H9 (cell line): ENCODE measurements around the gene TMEM222. TPM values are rescaled to one million over a fixed set of nuclear protein-coding genes. Genes with fewer than 3 reads are reported as not detected.

ENCODE experiments used
- DNase-seq: peaks from one replicate; pipeline ENCODE4 v3.0.0-alpha.2; 2017
- H2AFZ ChIP-seq: one replicate; pipeline ENCODE4 v1.6.1; 2013; ENCODE audit warnings: mild to moderate bottlenecking, low read length, control low read depth, moderate library complexity
- H2AK5ac ChIP-seq: 2 replicates; pipeline ENCODE4 v1.6.1; 2013; ENCODE audit warnings: low read length, control low read depth, mixed read lengths; ENCODE audit not compliant: insufficient read length
- H2BK120ac ChIP-seq: one replicate; pipeline ENCODE4 v1.6.1; 2013; ENCODE audit warnings: low read depth, mild to moderate bottlenecking, low read length, control low read depth, inconsistent platforms; ENCODE audit not compliant: poor library complexity, severe bottlenecking
- H2BK12ac ChIP-seq: 2 replicates; pipeline ENCODE4 v1.6.1; 2013; ENCODE audit warnings: low read length, control low read depth, mixed read lengths, low read depth; ENCODE audit not compliant: insufficient read length
- H2BK15ac ChIP-seq: 2 replicates; pipeline ENCODE4 v1.6.1; 2013; ENCODE audit warnings: low read depth, low read length, control low read depth
- H2BK20ac ChIP-seq: one replicate; pipeline ENCODE4 v1.6.1; 2013; ENCODE audit warnings: low read depth, mild to moderate bottlenecking, low read length, control low read depth, inconsistent platforms; ENCODE audit not compliant: poor library complexity, severe bottlenecking
- H2BK5ac ChIP-seq: 2 replicates; pipeline ENCODE4 v1.6.1; 2013; ENCODE audit warnings: low read length, control low read depth, mixed read lengths; ENCODE audit not compliant: insufficient read length
- H3K14ac ChIP-seq: 2 replicates; pipeline ENCODE4 v1.6.1; 2013; ENCODE audit warnings: low read length, control low read depth; ENCODE audit not compliant: insufficient read depth
- H3K18ac ChIP-seq: 2 replicates; pipeline ENCODE4 v1.6.1; 2013; ENCODE audit warnings: low read depth, mild to moderate bottlenecking, mixed read lengths, low read length, control low read depth; ENCODE audit not compliant: insufficient read length
- H3K23ac ChIP-seq: 2 replicates; pipeline ENCODE4 v1.6.1; 2013; ENCODE audit warnings: low read length, control low read depth, mixed read lengths, low read depth; ENCODE audit not compliant: insufficient read length
- H3K23me2 ChIP-seq: 2 replicates; pipeline ENCODE4 v1.6.1; 2013; ENCODE audit warnings: low read depth, mild to moderate bottlenecking, mixed read lengths, low read length, control low read depth; ENCODE audit not compliant: insufficient read length, poor library complexity, severe bottlenecking
- H3K27ac ChIP-seq: 2 replicates; pipeline ENCODE4 v1.5.1; 2013; ENCODE audit warnings: low read length, control low read depth, mixed read lengths, low read depth; ENCODE audit not compliant: insufficient read length
- H3K27me3 ChIP-seq: 2 replicates; pipeline ENCODE4 v1.6.1; 2013; ENCODE audit warnings: low read length, control low read depth, inconsistent platforms; ENCODE audit not compliant: insufficient read depth
- H3K4ac ChIP-seq: 2 replicates; pipeline ENCODE4 v1.6.1; 2013; ENCODE audit warnings: low read depth, mild to moderate bottlenecking, control low read depth, inconsistent platforms, low read length, moderate library complexity
- H3K4me1 ChIP-seq: 2 replicates; pipeline ENCODE4 v1.6.1; 2013; ENCODE audit warnings: low read length, control low read depth, inconsistent platforms; ENCODE audit not compliant: insufficient read depth
- H3K4me2 ChIP-seq: 2 replicates; pipeline ENCODE4 v1.6.1; 2013; ENCODE audit warnings: low read length, control low read depth, mixed read lengths; ENCODE audit not compliant: insufficient read length, insufficient read depth
- H3K56ac ChIP-seq: 2 replicates; pipeline ENCODE4 v1.6.1; 2013; ENCODE audit warnings: low read depth, mild to moderate bottlenecking, mixed read lengths, low read length, control low read depth; ENCODE audit not compliant: insufficient read length
- H3K79me1 ChIP-seq: 2 replicates; pipeline ENCODE4 v1.6.1; 2013; ENCODE audit warnings: low read depth, mild to moderate bottlenecking, moderate library complexity, low read length, control low read depth, inconsistent platforms; ENCODE audit not compliant: insufficient read depth, poor library complexity, severe bottlenecking
- H3K79me2 ChIP-seq: 2 replicates; pipeline ENCODE4 v1.6.1; 2013; ENCODE audit warnings: low read length, control low read depth, inconsistent platforms; ENCODE audit not compliant: insufficient read depth
- H3K9ac ChIP-seq: 2 replicates; pipeline ENCODE4 v1.6.1; 2013; ENCODE audit warnings: low read length, control low read depth, mixed read lengths; ENCODE audit not compliant: insufficient read length; ENCODE audit errors: extremely low read depth
- H3K9me3 ChIP-seq: one replicate; pipeline ENCODE4 v1.6.1; 2013; ENCODE audit warnings: low read depth, low read length, inconsistent platforms; ENCODE audit not compliant: control insufficient read depth
- H3T11ph ChIP-seq: one replicate; pipeline ENCODE4 v1.6.1; 2013; ENCODE audit warnings: mild to moderate bottlenecking, low read length, control low read depth, inconsistent platforms
- H4K20me1 ChIP-seq: one replicate; pipeline ENCODE4 v1.6.1; 2013; ENCODE audit not compliant: control insufficient read depth, insufficient read length, insufficient read depth
- H4K5ac ChIP-seq: 2 replicates; pipeline ENCODE4 v1.6.1; 2013; ENCODE audit warnings: low read depth, mild to moderate bottlenecking, mixed read lengths, low read length, control low read depth; ENCODE audit not compliant: insufficient read length
- H4K8ac ChIP-seq: replicated peaks from 2 replicates; pipeline ENCODE4 v1.6.1; 2013; ENCODE audit warnings: low read length, control low read depth, mixed read lengths, low read depth; ENCODE audit not compliant: insufficient read length
- H4K91ac ChIP-seq: 2 replicates; pipeline ENCODE4 v1.6.1; 2013; ENCODE audit warnings: low read depth, mild to moderate bottlenecking, moderate library complexity, mixed read lengths, low read length, control low read depth; ENCODE audit not compliant: insufficient read length
- H3K27ac Mint-ChIP-seq, 3 experiments: 2 replicates in 2 of 3; 3 replicates in 1 of 3; pipeline ENCODE4 v1.8.0; 2020 to 2021; ENCODE audit warnings: mixed read lengths in 3 of 3, mild to moderate bottlenecking in 1 of 3, moderate library complexity in 1 of 3
- H3K27me3 Mint-ChIP-seq: 2 replicates; pipeline ENCODE4 v1.8.0; 2021; ENCODE audit warnings: low read depth, mild to moderate bottlenecking, moderate library complexity, mixed read lengths
- H3K36me3 Mint-ChIP-seq, 3 experiments: 2 replicates in 2 of 3; 3 replicates in 1 of 3; pipeline ENCODE4 v1.8.0; 2020 to 2021; ENCODE audit warnings: low read depth in 3 of 3, mixed read lengths in 3 of 3; ENCODE audit not compliant: insufficient read depth in 1 of 3
- H3K4me1 Mint-ChIP-seq, 2 experiments: 2 replicates each; pipeline ENCODE4 v1.8.0; 2020; ENCODE audit warnings: mixed read lengths in 2 of 2
- H3K4me3 Mint-ChIP-seq, 2 experiments: 2 replicates in 1 of 2; 3 replicates in 1 of 2; pipeline ENCODE4 v1.8.0; 2020 to 2021; ENCODE audit warnings: mild to moderate bottlenecking in 2 of 2, mixed read lengths in 2 of 2, moderate library complexity in 1 of 2
- H3K9me3 Mint-ChIP-seq, 2 experiments: 2 replicates in 1 of 2; 3 replicates in 1 of 2; pipeline ENCODE4 v1.8.0; 2020; ENCODE audit warnings: mild to moderate bottlenecking in 2 of 2, mixed read lengths in 2 of 2, moderate library complexity in 1 of 2
- WGBS: extraction: QIAGEN DNeasy Blood & Tissue Kit; methylation state at CpG from one replicate; pipeline ENCODE4 v1.1.7; 2013; ENCODE audit warnings: missing lambda C conversion rate, low lambda C conversion rate, mixed read lengths; ENCODE audit not compliant: insufficient read length; ENCODE audit errors: extremely low coverage; 5-methylcytosine and 5-hydroxymethylcytosine counted together
- total RNA-seq: library from RNA; stranded (reverse); gene quantifications from 2 replicates; pipeline ENCODE4 v1.2.1, GENCODE V29; 2021
- TF ChIP-seq, protein P1 (sequence below): fragments of 200-600 bp; sonication (generic); conservative IDR thresholded peaks from 3 replicates; pipeline ENCODE4 v1.8.0; 2021; ENCODE audit warnings: antibody characterized with exemption, mild to moderate bottlenecking

The TMEM222 gene
- total RNA-seq, 1 experiment from 2014 or later, result 36.8 TPM

DNA sequence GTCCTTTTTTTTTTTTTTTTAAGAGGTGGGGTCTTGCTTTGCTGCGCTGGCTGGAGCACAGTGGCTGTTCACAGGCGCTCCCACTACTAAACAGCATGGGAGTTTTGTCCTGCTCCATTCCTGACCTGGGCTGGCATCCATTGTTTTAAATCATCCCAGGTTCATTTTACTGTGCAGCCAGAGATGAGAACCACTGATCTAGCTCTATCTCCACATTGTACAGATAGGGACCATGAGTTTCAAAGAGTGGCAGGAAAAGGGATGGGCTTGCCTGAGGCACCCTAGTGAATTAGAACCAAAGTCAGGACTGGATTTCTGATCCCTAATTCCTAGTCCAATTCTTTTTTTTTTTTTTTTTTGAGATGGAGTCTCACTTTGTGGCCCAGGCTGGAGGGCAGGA lies 7.2 kb upstream of the TMEM222 start:
- Histone ChIP-seq H3K4ac (no peak overlapping the region), H3K27ac (no peak overlapping the region), H3K79me1 (no peaks in the 10 kb centered on the region), H4K20me1 (no peaks in the 10 kb centered on the region), H4K91ac (no peak overlapping the region), H4K8ac (no peak overlapping the region), H2BK12ac (no peak overlapping the region), H2BK5ac (no peak overlapping the region), H3K27me3 (no peaks in the 10 kb centered on the region; the same call in 1 of the 2 replicates), H3K79me2 (no peaks in the 10 kb centered on the region), H3K14ac (no peak overlapping the region), H3K23ac (no peak overlapping the region), H3K9ac (no peak overlapping the region), H3K4me2 (no peak overlapping the region), H2BK15ac (no peak overlapping the region), H2BK120ac (no peak overlapping the region), H3K23me2 (no peaks in the 10 kb centered on the region), H2AFZ (no peak overlapping the region), H4K5ac (no peak overlapping the region), H3K4me1 (no peaks in the 10 kb centered on the region), H2BK20ac (no peak overlapping the region), H3K9me3 (no peaks in the 10 kb centered on the region), H3K18ac (no peak overlapping the region), H3T11ph (no peak overlapping the region), H2AK5ac (no peak overlapping the region), H3K56ac (no peak overlapping the region)
- H3K4me1 Mint-ChIP-seq, result peaks cover 4 to 6% of the 10 kb centered on the region in 2 experiments; a peak in 1 of 4 replicates
- H3K4me3 Mint-ChIP-seq, result no peak overlapping the region
- TF ChIP-seq, protein P1, sequence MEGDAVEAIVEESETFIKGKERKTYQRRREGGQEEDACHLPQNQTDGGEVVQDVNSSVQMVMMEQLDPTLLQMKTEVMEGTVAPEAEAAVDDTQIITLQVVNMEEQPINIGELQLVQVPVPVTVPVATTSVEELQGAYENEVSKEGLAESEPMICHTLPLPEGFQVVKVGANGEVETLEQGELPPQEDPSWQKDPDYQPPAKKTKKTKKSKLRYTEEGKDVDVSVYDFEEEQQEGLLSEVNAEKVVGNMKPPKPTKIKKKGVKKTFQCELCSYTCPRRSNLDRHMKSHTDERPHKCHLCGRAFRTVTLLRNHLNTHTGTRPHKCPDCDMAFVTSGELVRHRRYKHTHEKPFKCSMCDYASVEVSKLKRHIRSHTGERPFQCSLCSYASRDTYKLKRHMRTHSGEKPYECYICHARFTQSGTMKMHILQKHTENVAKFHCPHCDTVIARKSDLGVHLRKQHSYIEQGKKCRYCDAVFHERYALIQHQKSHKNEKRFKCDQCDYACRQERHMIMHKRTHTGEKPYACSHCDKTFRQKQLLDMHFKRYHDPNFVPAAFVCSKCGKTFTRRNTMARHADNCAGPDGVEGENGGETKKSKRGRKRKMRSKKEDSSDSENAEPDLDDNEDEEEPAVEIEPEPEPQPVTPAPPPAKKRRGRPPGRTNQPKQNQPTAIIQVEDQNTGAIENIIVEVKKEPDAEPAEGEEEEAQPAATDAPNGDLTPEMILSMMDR, result no peak
- H3K27ac Mint-ChIP-seq, result no peak overlapping the region; a peak in 1 of 7 replicates
- no CpG with 5 or more reads among the region's 2 CpGs for WGBS
- H3K9me3 Mint-ChIP-seq, result no peaks in the 10 kb centered on the region
- H3K27me3 Mint-ChIP-seq, result peaks cover 14% of the 10 kb centered on the region
- no peak for DNase-seq
- H3K36me3 Mint-ChIP-seq, result no peaks in the 10 kb centered on the region
